ENCODE measurements around the gene ADAMTS16. TPM values are rescaled to one million over a fixed set of nuclear protein-coding genes. Genes with fewer than 3 reads are reported as not detected.

Gene ADAMTS16
- total and polyA plus RNA-seq, 10 donors = not detected

GRCh38 chr5:5309645-5310044, 169.5 kb downstream of the ADAMTS16 start:
- Histone ChIP-seq H3K9me3 (peaks cover 0 to 1% (median 0%) of the 10 kb centered on the region in 8 donors), H3K4me1 (no peaks in the 10 kb centered on the region), H3K36me3 (no peaks in the 10 kb centered on the region), H3K27ac (no peak overlapping the region), H3K27me3 (replicated peaks in 1 of 7) (no peaks in the 10 kb centered on the region), H3K4me3 (no peak overlapping the region)
- 76 to 86% (median 80%) methylated on average over 5 of the region's 5 CpGs for WGBS, 5 donors
- intact Hi-C loops (cut with DNase I; ENCODE audit: low total_unique reads) = no loop called here
- DNase-seq = no peak
- TF ChIP-seq CTCF (IDR thresholded peaks at IDR 0.05 in 8 of 11, conservative IDR thresholded peaks at IDR 0.05 in 3 of 11) (no peak), POLR2AphosphoS5 (IDR thresholded peaks at IDR 0.05) (no peak), POLR2A (IDR thresholded peaks at IDR 0.05) (no peak)

- Histone ChIP-seq H3K4me3 (no peak overlapping the region), H3K27me3 (replicated peaks in 1 of 7) (no peaks in the 10 kb centered on the region), H3K4me1 (no peaks in the 10 kb centered on the region), H3K27ac (no peak overlapping the region), H3K36me3 (no peaks in the 10 kb centered on the region), H3K9me3 (peaks cover 0 to 13% (median 0%) of the 10 kb centered on the region in 8 donors)
- no peak for DNase-seq
- intact Hi-C loops (cut with DNase I; ENCODE audit: low total_unique reads) = no loop called here
- WGBS, 5 donors = 62 to 77% (median 70%) methylated on average over 6 of the region's 6 CpGs
- TF ChIP-seq CTCF (IDR thresholded peaks at IDR 0.05 in 8 of 11, conservative IDR thresholded peaks at IDR 0.05 in 3 of 11) = no peak
- no peak for TF ChIP-seq POLR2AphosphoS5 (IDR thresholded peaks at IDR 0.05)
- no peak for TF ChIP-seq POLR2A (IDR thresholded peaks at IDR 0.05)
These were observed 173.0 kb downstream of the ADAMTS16 start for GRCh38 chr5:5313101-5313635.

- H3K4me3 ChIP-seq = no peak overlapping the region
- no peak overlapping the region for H3K27ac ChIP-seq
- H3K36me3 ChIP-seq = no peaks in the 10 kb centered on the region
- DNase-seq = no peak
- TF ChIP-seq POLR2AphosphoS5 (IDR thresholded peaks at IDR 0.05) (no peak), CTCF (IDR thresholded peaks at IDR 0.05 in 8 of 11, conservative IDR thresholded peaks at IDR 0.05 in 3 of 11) (no peak), POLR2A (IDR thresholded peaks at IDR 0.05) (no peak)
- H3K9me3 ChIP-seq = peaks cover 0 to 13% (median 0%) of the 10 kb centered on the region in 8 donors
- WGBS, 5 donors = 82 to 90% (median 84%) methylated on average over 3 of the region's 3 CpGs
- H3K4me1 ChIP-seq = no peaks in the 10 kb centered on the region
- intact Hi-C loops (cut with DNase I; ENCODE audit: low total_unique reads) = no loop called here
- H3K27me3 ChIP-seq (replicated peaks in 1 of 7) = no peaks in the 10 kb centered on the region
These were observed 174.0 kb downstream of the ADAMTS16 start for GRCh38 chr5:5314166-5314565.

GRCh38 chr5:5314626-5315025, 174.5 kb downstream of the ADAMTS16 start:
- intact Hi-C loops (cut with DNase I; ENCODE audit: low total_unique reads) = no loop called here
- no peak overlapping the region for H3K27ac ChIP-seq
- H3K4me3 ChIP-seq = no peak overlapping the region
- TF ChIP-seq POLR2A (IDR thresholded peaks at IDR 0.05) (no peak), POLR2AphosphoS5 (IDR thresholded peaks at IDR 0.05) (no peak), CTCF (IDR thresholded peaks at IDR 0.05 in 8 of 11, conservative IDR thresholded peaks at IDR 0.05 in 3 of 11) (no peak)
- H3K9me3 ChIP-seq = peaks cover 0 to 13% (median 0%) of the 10 kb centered on the region in 8 donors
- no peak for DNase-seq
- H3K36me3 ChIP-seq = no peaks in the 10 kb centered on the region
- H3K4me1 ChIP-seq = no peaks in the 10 kb centered on the region
- WGBS, 5 donors = 83 to 92% (median 86%) methylated on average over 6 of the region's 6 CpGs
- no peaks in the 10 kb centered on the region for H3K27me3 ChIP-seq (replicated peaks in 1 of 7)
